Measurements from ENCODE around the gene TRIAP1.
A peak's percentile ranks its signal among the peaks of the same experiment; 100 is the strongest.
"Not testable (repeated sequence)": the region's sequence is repeated elsewhere in the genome, so short reads cannot be mapped to it uniquely, and the experiment has no call there.

TRIAP1 gene

DNA sequence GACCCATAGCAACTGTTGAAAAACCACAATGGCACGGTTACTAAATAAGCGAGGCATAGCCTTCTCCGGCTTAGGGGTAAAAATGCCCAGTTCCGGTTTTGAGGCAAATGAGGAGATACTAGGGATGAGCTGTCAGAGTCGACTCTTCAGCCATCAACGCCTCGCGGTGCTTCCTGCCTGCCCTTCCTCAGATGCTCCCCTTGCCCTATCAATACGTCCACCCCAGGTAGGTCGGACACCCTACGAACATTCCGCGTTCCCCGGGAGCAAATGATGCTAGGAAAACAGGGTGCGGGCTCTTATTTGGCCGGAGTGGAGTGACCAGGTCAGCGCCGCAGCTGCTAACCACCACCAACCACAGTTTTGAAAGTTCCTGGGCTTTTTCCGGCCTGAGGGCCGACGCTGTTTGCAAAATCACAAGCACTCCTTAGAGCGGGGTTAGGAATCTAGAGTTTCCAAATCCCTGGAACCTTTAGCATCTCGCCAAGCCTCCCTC lies 22.2 kb upstream of the TRIAP1 start:
- DNase-seq: peak; percentile 36

DNA sequence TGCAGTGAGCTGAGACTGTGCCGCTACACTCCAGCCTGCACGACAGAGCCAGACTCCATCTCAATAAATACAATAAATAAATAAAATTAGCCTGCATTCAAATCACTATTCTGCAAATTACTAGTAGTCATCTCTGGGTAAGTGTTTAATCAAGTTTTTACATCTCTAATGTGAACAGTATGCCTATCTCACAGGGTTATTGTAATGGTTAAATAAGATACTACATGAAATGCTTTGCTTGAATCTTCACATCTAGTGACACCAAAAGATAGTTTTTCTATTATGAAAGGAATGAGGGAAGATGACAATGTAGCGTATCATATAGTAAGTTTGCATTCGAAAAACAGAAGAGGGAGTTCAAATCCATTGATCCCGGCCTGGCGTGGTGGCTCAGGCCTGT lies 21.3 kb upstream of the TRIAP1 start:
- DNase-seq: no peak

GRCh38 chr12:120466560-120467315 lies 20.6 kb upstream of the TRIAP1 start:
- DNase-seq: peak; percentile 51

DNA sequence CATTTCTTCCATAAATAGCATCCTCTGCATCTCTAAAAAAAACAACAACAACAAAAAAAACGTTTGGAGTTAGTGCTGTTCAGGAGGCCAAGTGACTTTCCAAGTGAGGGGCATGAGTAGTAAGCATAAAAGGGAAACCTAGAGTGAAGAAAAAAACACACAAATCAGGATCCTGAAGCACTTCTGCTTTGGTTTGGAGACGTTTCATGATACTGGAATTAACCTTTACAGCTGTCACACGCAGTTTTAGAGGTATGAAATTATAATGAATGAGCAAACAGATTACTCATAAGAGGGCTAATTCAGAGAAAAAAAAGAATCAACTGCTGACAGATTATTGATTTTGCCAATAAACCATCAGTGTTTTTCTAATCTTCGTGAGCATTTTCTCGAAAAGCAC lies 19.6 kb upstream of the TRIAP1 start:
- DNase-seq: no peak

GRCh38 chr12:120463712-120464111 lies 17.5 kb upstream of the TRIAP1 start:
- no peak for DNase-seq

- no peak for DNase-seq
These were observed 16.0 kb upstream of the TRIAP1 start for GRCh38 chr12:120462099-120462640.

DNA sequence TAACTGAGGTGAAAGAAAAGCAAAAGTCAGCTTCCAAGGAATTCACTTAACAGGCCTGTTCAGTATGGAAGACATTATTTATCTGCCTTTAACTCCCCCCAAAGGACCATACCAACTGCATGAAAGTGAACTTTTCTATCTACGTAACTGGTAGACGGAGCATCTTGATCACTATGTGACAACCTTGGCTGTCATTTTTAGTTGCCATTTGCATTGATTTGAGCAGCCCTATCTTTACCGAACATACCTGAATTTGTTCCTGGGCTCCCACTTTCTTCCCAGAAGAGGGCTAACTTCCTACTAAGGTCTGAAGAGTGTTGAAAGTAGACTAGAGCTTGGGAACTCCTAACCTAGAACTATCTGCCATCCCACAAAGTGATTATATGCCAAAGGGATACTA lies 14.0 kb upstream of the TRIAP1 start:
- DNase-seq: no peak

GRCh38 chr12:120457133-120457532 lies 10.9 kb upstream of the TRIAP1 start:
- DNase-seq: no peak

DNA sequence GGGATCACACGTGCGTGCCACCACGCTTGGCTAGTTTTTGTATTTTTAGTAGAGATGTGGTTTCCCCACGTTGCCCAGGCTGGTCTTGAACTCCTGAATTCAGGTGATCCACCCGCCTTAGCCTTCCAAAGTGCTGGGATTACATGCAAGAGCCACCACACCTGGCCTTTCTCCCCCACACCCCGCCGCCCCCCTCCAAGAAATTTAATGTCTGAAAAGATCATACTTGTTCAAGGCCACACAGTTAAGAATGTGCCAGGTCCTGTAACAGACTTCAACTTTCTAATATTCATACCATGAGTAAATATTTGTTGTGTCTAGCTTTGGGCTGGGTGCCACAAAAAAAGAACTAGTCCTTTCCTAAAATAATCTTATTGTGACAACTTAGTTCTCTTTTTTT lies 9.1 kb upstream of the TRIAP1 start:
- DNase-seq: no peak

GRCh38 chr12:120453977-120454376 lies 7.8 kb upstream of the TRIAP1 start:
- DNase-seq: no peak

DNA sequence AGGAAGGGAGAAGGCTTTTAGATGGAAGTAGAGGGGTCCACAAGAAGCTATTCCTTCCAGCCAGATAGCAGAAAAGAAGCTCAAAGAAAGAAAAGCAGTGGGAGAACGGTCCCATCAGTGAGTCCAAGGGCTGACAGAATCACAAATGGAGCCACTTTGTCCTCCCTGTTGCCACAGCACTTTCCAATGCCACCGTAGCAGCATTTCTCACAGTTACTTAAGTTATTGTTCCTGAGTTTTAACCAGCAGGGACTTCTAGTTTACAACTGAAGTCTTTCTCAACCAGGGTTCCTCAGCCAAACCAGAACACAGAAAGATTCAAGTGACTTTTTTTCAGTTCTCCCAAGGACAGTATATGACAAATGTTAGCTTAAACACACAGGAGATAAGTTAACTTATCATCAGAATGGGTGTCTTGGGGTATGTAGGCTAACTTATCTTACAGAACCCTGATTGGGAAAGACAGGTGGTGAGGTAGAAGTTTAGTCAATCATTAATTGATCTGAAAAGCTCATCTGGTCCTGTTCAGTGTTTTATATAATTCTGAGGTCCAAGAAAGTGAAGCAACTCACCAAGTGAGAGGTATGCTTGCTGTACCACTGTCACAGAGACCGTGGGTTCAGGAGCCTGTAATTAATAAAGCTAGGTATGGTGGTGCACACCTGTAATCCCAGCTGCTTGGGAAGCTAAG lies 7.0 kb upstream of the TRIAP1 start:
- no peak for DNase-seq

- DNase-seq: not testable (repeated sequence)
These were observed 6.3 kb upstream of the TRIAP1 start for GRCh38 chr12:120452524-120452923.

DNA sequence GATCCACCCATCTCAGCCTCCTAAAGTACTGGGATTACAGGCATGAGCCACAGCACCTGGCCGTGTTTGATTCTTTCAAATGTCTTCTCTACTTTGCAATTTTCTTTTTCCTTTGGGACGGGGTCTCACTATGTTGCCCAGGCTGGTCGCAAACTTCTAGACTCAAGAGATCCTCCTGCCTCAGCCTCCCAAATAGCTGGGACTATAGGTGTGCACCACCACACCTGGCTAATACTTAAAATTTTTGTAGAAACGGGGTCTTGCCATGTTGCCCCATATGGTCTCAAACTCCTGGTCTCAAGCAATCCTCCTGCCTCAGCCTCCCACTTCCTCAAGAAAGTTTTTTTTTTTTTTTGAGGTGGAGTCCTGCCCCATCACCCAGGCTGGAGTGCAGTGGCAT lies 1.8 kb upstream of the TRIAP1 start:
- no peak for DNase-seq

DNA sequence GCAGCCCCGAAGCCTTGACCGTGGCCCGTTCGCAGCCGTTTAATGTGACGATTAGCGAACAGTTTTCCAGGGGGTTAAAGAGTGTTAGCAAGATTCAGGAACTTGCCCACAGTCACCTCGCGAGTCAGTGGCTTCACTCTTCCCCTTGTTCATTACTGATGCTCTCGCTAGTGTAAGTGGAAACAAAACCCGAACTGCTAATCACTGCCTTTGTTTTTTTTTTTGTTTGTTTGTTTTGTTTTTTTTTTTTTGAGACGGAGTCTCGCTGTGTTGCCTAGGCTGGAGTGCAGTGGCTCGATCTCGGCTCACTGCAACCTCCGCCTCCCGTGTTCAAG lies 627 bp upstream of the TRIAP1 start:
- DNase-seq: not testable (repeated sequence)

DNA sequence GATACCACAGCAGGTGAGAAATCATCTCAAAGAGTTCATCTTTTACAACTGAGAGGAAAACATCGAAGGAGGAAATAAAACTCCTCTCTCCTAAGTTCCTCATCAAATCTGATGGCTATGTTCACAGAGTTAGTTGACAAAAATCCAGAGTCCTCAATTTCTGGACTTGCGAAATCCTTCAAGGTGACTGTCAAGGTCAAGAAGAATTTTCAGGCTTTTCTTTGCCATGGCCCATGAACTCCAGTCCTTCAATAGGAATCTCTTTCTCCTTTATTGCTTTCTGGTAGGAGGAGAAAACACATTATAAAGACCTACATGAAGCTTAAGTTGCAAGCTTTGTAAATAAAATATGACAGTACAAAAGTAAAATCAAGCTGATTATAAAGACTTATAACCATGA lies 1.5 kb downstream of the TRIAP1 start:
- DNase-seq: no peak

DNA sequence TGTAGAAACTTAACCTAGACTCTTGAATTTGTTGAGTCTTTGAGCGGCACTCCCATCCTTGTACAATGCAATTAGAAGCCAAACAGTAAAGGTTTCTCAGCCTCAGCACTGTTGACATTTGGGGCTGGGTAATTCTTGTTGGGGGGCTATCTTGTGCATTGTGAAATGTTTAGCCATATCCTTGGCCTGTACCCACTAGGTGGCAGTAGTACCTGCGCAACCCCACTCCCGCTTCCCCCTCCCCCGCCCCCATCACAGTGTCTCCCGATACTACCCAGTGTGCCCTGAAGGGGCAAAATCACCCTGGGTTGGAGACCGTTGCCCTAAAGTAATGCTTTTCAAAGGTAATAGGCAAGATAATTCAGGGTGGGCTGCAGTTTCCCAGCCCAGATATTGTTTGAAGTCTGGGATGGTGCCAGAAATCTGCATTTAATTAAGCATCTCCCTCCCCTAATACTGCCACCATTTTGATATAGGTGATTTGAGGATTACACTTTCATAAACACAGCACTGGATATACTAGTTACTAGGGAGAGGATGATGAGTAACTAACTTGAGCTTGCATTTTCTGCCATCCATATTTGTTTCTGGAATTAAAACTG lies 6.4 kb downstream of the TRIAP1 start:
- peak; percentile 60 for DNase-seq

GRCh38 chr12:120438495-120439198 lies 7.5 kb downstream of the TRIAP1 start:
- DNase-seq: no peak

GRCh38 chr12:120437735-120438494 lies 8.3 kb downstream of the TRIAP1 start, which contains the start of gene COX6A1:
Gene COX6A1, plus strand, starts transcription at chr12:120438113. Its CDS starts 14 bp downstream, at chr12:120438127.
- peak; percentile 96 for DNase-seq

- DNase-seq: no peak
These were observed 13.2 kb downstream of the TRIAP1 start for GRCh38 chr12:120432772-120433525.

DNA sequence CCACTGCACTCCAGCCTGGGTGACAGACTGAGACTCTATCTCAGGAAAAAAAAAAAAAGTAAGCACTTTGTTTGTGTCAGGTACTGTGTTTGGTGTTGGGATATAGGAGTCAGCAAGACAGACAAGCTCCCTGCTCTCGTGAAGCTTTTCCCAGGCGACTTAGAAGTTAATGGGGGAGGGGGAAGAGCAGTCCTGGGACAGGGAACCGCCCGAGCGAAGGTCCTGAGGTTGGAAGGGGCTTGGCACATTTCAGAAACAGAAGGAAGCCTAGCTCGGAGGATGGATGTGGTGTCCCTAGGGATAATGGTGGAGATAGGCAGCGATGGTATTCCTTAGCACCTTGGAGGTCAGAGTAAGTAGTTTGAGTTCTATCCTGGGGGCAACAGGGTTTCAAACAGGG lies 16.8 kb downstream of the TRIAP1 start:
- DNase-seq: no peak

- DNase-seq: no peak
These were observed 17.5 kb downstream of the TRIAP1 start for GRCh38 chr12:120428597-120429229.
